Pancreas (tissue), 10 donors: ENCODE results near the gene ZSWIM1. TPM values are rescaled to one million over a fixed set of nuclear protein-coding genes. Genes with fewer than 3 reads are reported as not detected.

Source experiments
- ATAC-seq, 4 donors: fragments of 200-7000 bp; cut with Tn5 transposase; one replicate each; pipeline versions ENCODE4 v1.8.0 to v1.9.1; 2020; ENCODE audit warnings: mild to moderate bottlenecking in 4 of 4, moderate library complexity in 4 of 4
- DNase-seq, 6 donors: peaks; one replicate each; pipeline ENCODE4 v3.0.0-alpha.2; 2020
- FAIRE-seq: peaks from 2 replicates; lab custom pipeline; 2012; peaks lifted over from hg19 to GRCh38; lab: Jason Lieb, UNC
- H3K27ac ChIP-seq, 4 donors: fragments of 200-600 bp; sonication (generic); 1 replicate in 3 of 4; 2 replicates in 1 of 4; pipeline versions ENCODE4 v1.5.0 to v1.8.0; 2020
- H3K27me3 ChIP-seq, 4 donors: fragments of 200-600 bp; one replicate each; pipeline ENCODE4 v1.8.0; 2021
- H3K36me3 ChIP-seq, 3 donors: fragments of 200-600 bp; sonication (generic) in 1 of 3; one replicate each; pipeline versions ENCODE4 v1.5.0 to v1.8.0; 2020 to 2021
- H3K4me1 ChIP-seq, 3 donors: fragments of 200-600 bp; one replicate each; pipeline ENCODE4 v1.8.0; 2021
- H3K4me3 ChIP-seq, 4 donors: fragments of 200-600 bp; sonication (generic) in 2 of 4; one replicate each; pipeline versions ENCODE4 v1.5.0 to v1.8.0; 2020 to 2021
- H3K9me3 ChIP-seq, 4 donors: fragments of 200-600 bp; one replicate each; pipeline ENCODE4 v1.8.0; 2021
- CTCF ChIP-seq, 4 donors: fragments of 200-600 bp; sonication (generic) in 3 of 4; IDR thresholded peaks; one replicate each; pipeline versions ENCODE4 v1.5.0 to v1.8.0; 2021; ENCODE audit warnings: antibody characterized with exemption in 4 of 4
- WGBS, 2 donors: extraction: QIAGEN DNeasy Blood & Tissue Kit; methylation state at CpG; one replicate each; pipeline ENCODE4 v1.1.7; 2013; 5-methylcytosine and 5-hydroxymethylcytosine counted together
- intact Hi-C, 3 donors: fragments of 100-400 bp; cut with DNase I; formaldehyde crosslinking; loops; one replicate each; pipeline versions ENCODE4 v1.11.1 to v1.14.2; 2022
- polyA plus RNA-seq, 2 donors: library from polyadenylated mRNA; stranded (reverse); fragments of 200-250 nt; gene quantifications; one replicate each; pipeline ENCODE4 v1.2.3, GENCODE V29; 2013
- total RNA-seq, 6 donors: library from RNA; stranded (reverse); fragmentation: NEBNext Ultra II Directional in 4 of 6; extraction: Animal tissue kit (Norgen Biotek cat#: 25700) in 4 of 6; gene quantifications; one replicate each; pipeline versions ENCODE4 v1.2.1 to v1.2.4, GENCODE V29; 2021 to 2023
- donor health status: healthy with polysubstance abuse.
- donor health status: DM: no; HTN: no; CAD: no; lungs with moderate emphysema.
- donor health status: DM: no; HTN: no; CAD: no.
- donor health status: control.
- donor health status: control.
- donor health status: Bipolar disorder and iron deficiency.
- donor health status: DM: yes; HTN: yes; CAD: no.
- donor health status: DM: no; HTN: no; CAD: no.
- donor health status: DM: no; HTN: no; CAD: no.
- donor health status: DM: yes; HTN: yes; CAD: no.

Gene ZSWIM1
- total and polyA plus RNA-seq, 8 donors: 2.4 to 6.0 (median 3.3) TPM

GRCh38 chr20:45853484-45853883 is 27.5 kb upstream of the ZSWIM1 start:
- H3K27ac ChIP-seq: no peak overlapping the region
- TF ChIP-seq CTCF (IDR thresholded peaks at IDR 0.05): no peak
- H3K27me3 ChIP-seq: no peaks in the 10 kb centered on the region
- no peaks in the 10 kb centered on the region for H3K36me3 ChIP-seq
- H3K4me3 ChIP-seq: no peak overlapping the region
- no peak for DNase-seq
- no peak for FAIRE-seq
- H3K9me3 ChIP-seq: no peaks in the 10 kb centered on the region
- WGBS, 2 donors: 31 to 32% methylated on average over 2 of the region's 2 CpGs
- intact Hi-C loops: no loop called here
- H3K4me1 ChIP-seq: peaks cover 13 to 21% (median 14%) of the 10 kb centered on the region in 3 donors
- no peak for ATAC-seq

GRCh38 chr20:45857114-45857881 is 23.7 kb upstream of the ZSWIM1 start, which contains the start of the genes ACOT8 and ZSWIM3:
ACOT8 (minus strand) TSS chr20:45857392; CDS start chr20:45857315, 77 bp downstream.
ZSWIM3 (plus strand) TSS chr20:45857614; CDS start chr20:45857826, 212 bp downstream.
- DNase-seq (peak; percentile 77 to 99 (median 94)), FAIRE-seq (peak; percentile 37), ATAC-seq (peak; percentile 98 to 100 (median 98))
- intact Hi-C loops: no loop called here
- peaks cover 13 to 21% (median 14%) of the 10 kb centered on the region in 3 donors for H3K4me1 ChIP-seq
- H3K9me3 ChIP-seq: no peaks in the 10 kb centered on the region
- WGBS, 2 donors: 1% methylated on average over 35 to 36 of the region's 36 CpGs
- no peak for TF ChIP-seq CTCF (IDR thresholded peaks at IDR 0.05)
- peak within 1 kb of the TSS; percentile 65 to 88 (median 80) for H3K4me3 ChIP-seq
- no peaks in the 10 kb centered on the region for H3K27me3 ChIP-seq
- no peaks in the 10 kb centered on the region for H3K36me3 ChIP-seq
- H3K27ac ChIP-seq: peak within 1 kb of the TSS; percentile 40 to 69 (median 59)

- no peak for DNase-seq
- Histone ChIP-seq H3K27ac (peak overlapping the region; percentile 40 to 69 (median 58)), H3K4me1 (peaks cover 13 to 21% (median 14%) of the 10 kb centered on the region in 3 donors), H3K9me3 (no peaks in the 10 kb centered on the region), H3K4me3 (peak overlapping the region; percentile 65 to 88 (median 80)), H3K27me3 (no peaks in the 10 kb centered on the region), H3K36me3 (no peaks in the 10 kb centered on the region)
- TF ChIP-seq CTCF (IDR thresholded peaks at IDR 0.05): no peak
- peak; percentile 5 to 16 (median 12) for ATAC-seq
- FAIRE-seq: no peak
- WGBS, 2 donors: 16 to 23% methylated on average over 9 to 13 of the region's 13 CpGs
- intact Hi-C loops: no loop called here
These were observed 23.2 kb upstream of the ZSWIM1 start for GRCh38 chr20:45857882-45858216.

GRCh38 chr20:45859916-45860315 is 21.1 kb upstream of the ZSWIM1 start:
- ATAC-seq (no peak), DNase-seq (no peak), FAIRE-seq (no peak)
- Histone ChIP-seq H3K27me3 (no peaks in the 10 kb centered on the region), H3K27ac (no peak overlapping the region), H3K4me1 (peaks cover 13 to 21% (median 14%) of the 10 kb centered on the region in 3 donors), H3K4me3 (no peak overlapping the region), H3K9me3 (no peaks in the 10 kb centered on the region), H3K36me3 (no peaks in the 10 kb centered on the region)
- intact Hi-C loops: no loop called here
- 97% methylated on average over 5 of the region's 5 CpGs for WGBS, 2 donors
- TF ChIP-seq CTCF (IDR thresholded peaks at IDR 0.05): no peak
